Mesenchymal stem cell (in vitro differentiated cells and primary cell): ENCODE results near the gene NDUFA11.

ENCODE experiments used
- DNase-seq: peaks from one replicate; pipeline ENCODE4 v3.0.0-alpha.2; 2013
- H2AFZ ChIP-seq: one replicate; pipeline ENCODE4 v1.6.1; 2013; ENCODE audit warnings: low read depth, mild to moderate bottlenecking, control low read depth, inconsistent platforms, low read length, moderate library complexity
- H2AK5ac ChIP-seq: 2 replicates; pipeline ENCODE4 v1.6.1; 2013; ENCODE audit warnings: low read length, moderate library complexity, mild to moderate bottlenecking, inconsistent platforms; ENCODE audit not compliant: severe bottlenecking
- H2BK120ac ChIP-seq: one replicate; pipeline ENCODE4 v1.6.1; 2013; ENCODE audit warnings: low read depth, mild to moderate bottlenecking, inconsistent platforms, low read length, moderate library complexity
- H2BK12ac ChIP-seq, 2 experiments: one replicate each; pipeline ENCODE4 v1.6.1; 2013; ENCODE audit warnings: inconsistent platforms in 2 of 2, low read length in 2 of 2, mild to moderate bottlenecking in 2 of 2, moderate library complexity in 2 of 2, control low read depth in 1 of 2
- H2BK15ac ChIP-seq: one replicate; pipeline ENCODE4 v1.6.1; 2013; ENCODE audit warnings: mild to moderate bottlenecking, low read depth, inconsistent platforms; ENCODE audit not compliant: poor library complexity, severe bottlenecking
- H2BK5ac ChIP-seq: 2 replicates; pipeline ENCODE4 v1.6.1; 2013; ENCODE audit warnings: low read depth, mild to moderate bottlenecking, low read length, control low read depth, inconsistent platforms; ENCODE audit not compliant: poor library complexity, severe bottlenecking
- H3K14ac ChIP-seq, 2 experiments: one replicate each; pipeline ENCODE4 v1.6.1; 2013; ENCODE audit warnings: inconsistent platforms in 2 of 2, low read length in 2 of 2, control low read depth in 1 of 2, mild to moderate bottlenecking in 1 of 2, moderate library complexity in 1 of 2
- H3K18ac ChIP-seq, 2 experiments: one replicate each; pipeline ENCODE4 v1.6.1; 2013; ENCODE audit warnings: inconsistent platforms in 2 of 2, low read length in 2 of 2, control low read depth in 1 of 2, low read depth in 1 of 2, mild to moderate bottlenecking in 1 of 2
- H3K23ac ChIP-seq, 2 experiments: one replicate each; pipeline ENCODE4 v1.6.1; 2013; ENCODE audit warnings: inconsistent platforms in 2 of 2, low read length in 2 of 2, mild to moderate bottlenecking in 2 of 2, moderate library complexity in 2 of 2, control low read depth in 1 of 2
- H3K27ac ChIP-seq: 2 replicates; pipeline ENCODE4 v1.5.1; 2013; ENCODE audit warnings: mild to moderate bottlenecking, moderate library complexity, low read length, control low read depth, inconsistent platforms; ENCODE audit not compliant: poor library complexity, severe bottlenecking
- H3K27me3 ChIP-seq, 2 experiments: 2 replicates each; pipeline versions ENCODE4 v1.6.1 to v1.7.0; 2013; ENCODE audit warnings: low read length in 2 of 2, mild to moderate bottlenecking in 2 of 2, moderate library complexity in 2 of 2, control low read depth in 1 of 2, inconsistent platforms in 1 of 2; ENCODE audit not compliant: control insufficient read depth in 1 of 2, insufficient read depth in 1 of 2
- H3K36me3 ChIP-seq, 2 experiments: 2 replicates each; pipeline versions ENCODE4 v1.6.1 to v1.7.0; 2013; ENCODE audit warnings: low read length in 2 of 2, control low read depth in 1 of 2, inconsistent platforms in 1 of 2, low read depth in 1 of 2, mild to moderate bottlenecking in 1 of 2; ENCODE audit not compliant: insufficient read depth in 2 of 2, control insufficient read depth in 1 of 2
- H3K4ac ChIP-seq, 2 experiments: one replicate each; pipeline ENCODE4 v1.6.1; 2013; ENCODE audit warnings: inconsistent platforms in 2 of 2, low read length in 2 of 2, mild to moderate bottlenecking in 2 of 2, moderate library complexity in 2 of 2, control low read depth in 1 of 2, low read depth in 1 of 2
- H3K4me1 ChIP-seq: 2 replicates; pipeline ENCODE4 v1.6.1; 2013; ENCODE audit warnings: low read depth, low read length, control low read depth; ENCODE audit not compliant: control insufficient read depth, insufficient read depth
- H3K4me2 ChIP-seq: 2 replicates; pipeline ENCODE4 v1.6.1; 2013; ENCODE audit warnings: low read length, mild to moderate bottlenecking, inconsistent platforms; ENCODE audit not compliant: poor library complexity, severe bottlenecking
- H3K4me3 ChIP-seq, 2 experiments: 2 replicates each; pipeline versions ENCODE4 v1.5.1 to v1.7.0; 2013; ENCODE audit warnings: low read length in 2 of 2, mild to moderate bottlenecking in 2 of 2, control low read depth in 1 of 2, low read depth in 1 of 2; ENCODE audit not compliant: insufficient read depth in 1 of 2
- H3K79me1 ChIP-seq: replicated peaks from 2 replicates; pipeline ENCODE4 v1.6.1; 2013; ENCODE audit warnings: mild to moderate bottlenecking, control low read depth, low read length, inconsistent platforms; ENCODE audit not compliant: poor library complexity, severe bottlenecking
- H3K9ac ChIP-seq: 2 replicates; pipeline ENCODE4 v1.7.0; 2013; ENCODE audit warnings: mild to moderate bottlenecking, low read length, moderate library complexity
- H3K9me3 ChIP-seq: 2 replicates; pipeline ENCODE4 v1.7.0; 2013; ENCODE audit warnings: mild to moderate bottlenecking, low read length; ENCODE audit not compliant: control insufficient read depth
- H4K8ac ChIP-seq: one replicate; pipeline ENCODE4 v1.6.1; 2013; ENCODE audit warnings: inconsistent platforms, mild to moderate bottlenecking, low read length, moderate library complexity
- H4K91ac ChIP-seq: one replicate; pipeline ENCODE4 v1.6.1; 2013; ENCODE audit warnings: mild to moderate bottlenecking, low read length, inconsistent platforms
- WGBS: methylation state at CpG from one replicate; pipeline ENCODE4 v1.1.7; 2013; ENCODE audit warnings: mixed read lengths; 5-methylcytosine and 5-hydroxymethylcytosine counted together

The NDUFA11 gene

DNA sequence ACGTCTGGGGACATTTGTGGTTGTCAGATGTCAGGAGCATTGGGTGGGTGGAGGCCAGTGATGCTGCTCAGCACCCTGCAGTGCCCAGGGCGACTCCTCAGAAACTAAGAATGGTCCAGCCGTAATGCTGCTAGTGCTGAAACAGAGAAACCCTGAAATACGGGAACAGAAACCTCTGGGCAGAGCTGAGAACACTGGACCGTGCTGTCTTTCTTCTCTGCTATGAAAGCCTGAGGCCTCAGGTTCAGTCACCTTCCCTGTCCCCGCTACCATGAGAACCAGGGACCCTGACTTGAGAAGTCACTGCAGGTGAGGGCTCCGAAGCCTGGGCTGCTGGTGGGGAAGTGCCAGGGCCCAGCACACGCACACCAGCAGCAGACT, 23.8 kb upstream of the NDUFA11 start:
- Histone ChIP-seq H2AFZ (no peak overlapping the region), H2BK5ac (no peak overlapping the region), H4K8ac (no peak overlapping the region), H3K18ac (no peak overlapping the region), H2AK5ac (no peak overlapping the region), H3K4me2 (no peak overlapping the region), H3K27ac (no peak overlapping the region), H3K9me3 (no peaks in the 10 kb centered on the region), H2BK120ac (no peak overlapping the region), H3K4me1 (no peaks in the 10 kb centered on the region), H3K4ac (no peak overlapping the region), H3K9ac (peak overlapping the region; percentile 89), H3K4me3 (peak overlapping the region in 1 of 2 experiments; percentile 63), H3K23ac (no peak overlapping the region), H2BK15ac (no peak overlapping the region), H3K14ac (no peak overlapping the region), H3K36me3 (peaks cover 90 to 94% of the 10 kb centered on the region in 2 experiments), H3K27me3 (no peaks in the 10 kb centered on the region), H2BK12ac (no peak overlapping the region), H4K91ac (no peak overlapping the region), H3K79me1 (peaks cover 49% of the 10 kb centered on the region)
- WGBS = 93% methylated on average over 8 of the region's 8 CpGs
- no peak for DNase-seq

DNA sequence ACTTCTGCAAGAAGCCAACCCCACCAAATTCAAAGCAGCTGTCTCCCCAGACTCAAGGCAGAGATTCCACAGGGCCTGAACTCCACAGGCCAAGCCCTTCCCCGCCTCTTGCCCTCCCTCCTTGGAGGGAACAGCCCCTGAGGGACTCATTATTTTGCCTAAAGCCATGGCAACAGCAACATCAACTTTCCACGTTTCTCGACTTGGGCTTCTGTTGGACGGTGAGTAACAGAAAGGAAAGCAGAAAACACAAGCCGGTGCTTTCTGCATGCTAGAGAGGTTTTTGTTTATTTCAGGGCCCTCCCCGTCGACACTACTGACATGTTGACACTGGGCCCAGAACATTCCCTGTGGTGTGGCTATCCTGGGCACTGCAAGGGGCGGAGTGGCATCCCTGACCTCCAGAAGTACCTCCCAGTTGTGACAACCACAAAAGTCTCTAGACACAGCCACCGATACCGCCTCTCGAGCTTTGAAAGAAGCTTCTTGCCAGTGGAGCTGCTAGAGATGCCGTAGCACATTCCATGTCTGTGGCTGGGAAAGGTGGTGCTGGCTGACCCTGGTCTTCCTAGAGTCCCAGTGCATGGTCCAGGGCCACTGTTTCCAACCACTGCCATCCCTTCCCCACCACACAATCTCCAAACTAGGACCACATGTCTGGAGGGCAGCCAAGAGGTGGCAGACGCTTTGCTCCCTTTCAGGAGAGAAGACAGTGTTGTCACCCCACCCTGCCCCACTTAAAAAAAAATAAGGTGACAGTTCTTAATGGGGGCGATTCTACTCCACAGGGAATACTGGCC, 23.3 kb upstream of the NDUFA11 start:
- Histone ChIP-seq H3K4ac (no peak overlapping the region), H3K4me1 (no peaks in the 10 kb centered on the region), H3K27me3 (no peaks in the 10 kb centered on the region), H3K18ac (peak overlapping the region in 1 of 2 experiments; percentile 50), H3K4me3 (peak overlapping the region in 1 of 2 experiments; percentile 63), H2AK5ac (no peak overlapping the region), H2BK5ac (no peak overlapping the region), H2BK15ac (no peak overlapping the region), H2BK120ac (no peak overlapping the region), H3K36me3 (peaks cover 90 to 94% of the 10 kb centered on the region in 2 experiments), H3K23ac (no peak overlapping the region), H4K8ac (peak overlapping the region; percentile 42), H3K27ac (no peak overlapping the region), H3K9me3 (no peaks in the 10 kb centered on the region), H3K14ac (no peak overlapping the region), H2BK12ac (no peak overlapping the region), H3K4me2 (no peak overlapping the region), H3K79me1 (peaks cover 46% of the 10 kb centered on the region), H3K9ac (peak overlapping the region; percentile 89), H2AFZ (no peak overlapping the region), H4K91ac (no peak overlapping the region)
- 48% methylated on average over 14 of the region's 14 CpGs for WGBS
- peak; percentile 94 for DNase-seq

- Histone ChIP-seq H4K8ac (no peak overlapping the region), H2AFZ (no peak overlapping the region), H3K4me2 (no peak overlapping the region), H3K23ac (no peak overlapping the region), H3K4ac (no peak overlapping the region), H4K91ac (no peak overlapping the region), H3K18ac (no peak overlapping the region), H2BK5ac (no peak overlapping the region), H3K27ac (no peak overlapping the region), H3K27me3 (no peaks in the 10 kb centered on the region), H2BK12ac (no peak overlapping the region), H2AK5ac (no peak overlapping the region), H3K9me3 (no peaks in the 10 kb centered on the region), H3K36me3 (peaks cover 91 to 94% of the 10 kb centered on the region in 2 experiments), H2BK15ac (no peak overlapping the region), H3K4me3 (no peak overlapping the region), H3K79me1 (peaks cover 41% of the 10 kb centered on the region), H2BK120ac (no peak overlapping the region), H3K9ac (peak overlapping the region; percentile 89), H3K4me1 (no peaks in the 10 kb centered on the region), H3K14ac (no peak overlapping the region)
- DNase-seq = no peak
- WGBS = 96% methylated on average over 13 of the region's 18 CpGs
These were observed 22.3 kb upstream of the NDUFA11 start for GRCh38 chr19:5925830-5926427.

DNA sequence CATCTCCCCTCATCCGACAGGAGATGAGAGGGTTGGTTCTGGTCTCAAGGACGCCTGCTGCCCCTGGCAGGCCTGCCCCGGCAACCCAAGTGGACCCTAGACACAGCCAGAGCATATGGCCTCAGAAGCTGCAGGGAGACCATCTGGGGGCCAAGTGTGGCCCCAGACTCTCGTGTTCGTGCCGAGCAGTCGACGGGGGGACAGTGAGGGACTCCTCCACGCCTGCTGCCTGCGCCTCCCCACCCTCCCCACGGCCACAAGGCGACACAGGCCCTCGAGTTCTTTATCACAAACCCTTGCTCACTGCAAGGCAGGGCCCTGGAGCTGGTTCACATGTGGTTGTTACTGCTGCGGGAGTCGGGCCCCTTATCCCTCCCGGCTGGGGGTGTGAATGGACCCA, 19.8 kb upstream of the NDUFA11 start:
- peaks cover 42% of the 10 kb centered on the region for H3K79me1 ChIP-seq
- 92% methylated on average over 16 of the region's 16 CpGs for WGBS
- no peak overlapping the region for H4K8ac ChIP-seq
- H2BK15ac ChIP-seq = no peak overlapping the region
- DNase-seq = no peak
- H3K27me3 ChIP-seq = no peaks in the 10 kb centered on the region
- no peaks in the 10 kb centered on the region for H3K9me3 ChIP-seq
- H3K36me3 ChIP-seq = peaks cover 89 to 92% of the 10 kb centered on the region in 2 experiments
- no peak overlapping the region for H3K4me2 ChIP-seq
- no peaks in the 10 kb centered on the region for H3K4me1 ChIP-seq
- no peak overlapping the region for H2BK5ac ChIP-seq
- H3K14ac ChIP-seq = no peak overlapping the region
- H4K91ac ChIP-seq = no peak overlapping the region
- H3K23ac ChIP-seq = no peak overlapping the region
- no peak overlapping the region for H2BK12ac ChIP-seq
- no peak overlapping the region for H3K9ac ChIP-seq
- H3K4me3 ChIP-seq = no peak overlapping the region
- H3K27ac ChIP-seq = no peak overlapping the region
- H3K18ac ChIP-seq = no peak overlapping the region
- H2AK5ac ChIP-seq = no peak overlapping the region
- no peak overlapping the region for H2AFZ ChIP-seq
- H3K4ac ChIP-seq = no peak overlapping the region
- no peak overlapping the region for H2BK120ac ChIP-seq
